Measurements from ENCODE around the gene CARMIL3.

Gene CARMIL3

DNA sequence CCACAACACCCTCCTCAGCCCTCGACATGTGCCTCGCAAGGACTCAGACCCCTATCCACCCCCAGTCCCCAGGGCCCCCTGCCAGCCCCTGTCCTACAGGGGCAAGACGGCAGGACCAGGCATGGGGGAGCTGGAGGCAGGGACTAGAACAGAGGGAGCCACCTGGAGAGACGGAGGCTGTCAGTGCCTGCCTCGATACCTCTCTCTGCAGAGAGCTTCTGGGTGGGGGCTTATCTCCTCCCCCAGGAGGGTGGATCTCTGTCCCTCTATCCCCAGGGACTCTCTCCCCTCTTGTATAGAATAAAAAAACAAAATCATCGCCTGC, 17.6 kb downstream of the CARMIL3 start:
- no peak for DNase-seq (ENCODE audit: low read depth)
- TF ChIP-seq, protein P1, sequence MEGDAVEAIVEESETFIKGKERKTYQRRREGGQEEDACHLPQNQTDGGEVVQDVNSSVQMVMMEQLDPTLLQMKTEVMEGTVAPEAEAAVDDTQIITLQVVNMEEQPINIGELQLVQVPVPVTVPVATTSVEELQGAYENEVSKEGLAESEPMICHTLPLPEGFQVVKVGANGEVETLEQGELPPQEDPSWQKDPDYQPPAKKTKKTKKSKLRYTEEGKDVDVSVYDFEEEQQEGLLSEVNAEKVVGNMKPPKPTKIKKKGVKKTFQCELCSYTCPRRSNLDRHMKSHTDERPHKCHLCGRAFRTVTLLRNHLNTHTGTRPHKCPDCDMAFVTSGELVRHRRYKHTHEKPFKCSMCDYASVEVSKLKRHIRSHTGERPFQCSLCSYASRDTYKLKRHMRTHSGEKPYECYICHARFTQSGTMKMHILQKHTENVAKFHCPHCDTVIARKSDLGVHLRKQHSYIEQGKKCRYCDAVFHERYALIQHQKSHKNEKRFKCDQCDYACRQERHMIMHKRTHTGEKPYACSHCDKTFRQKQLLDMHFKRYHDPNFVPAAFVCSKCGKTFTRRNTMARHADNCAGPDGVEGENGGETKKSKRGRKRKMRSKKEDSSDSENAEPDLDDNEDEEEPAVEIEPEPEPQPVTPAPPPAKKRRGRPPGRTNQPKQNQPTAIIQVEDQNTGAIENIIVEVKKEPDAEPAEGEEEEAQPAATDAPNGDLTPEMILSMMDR (IDR thresholded peaks at IDR 0.05; ENCODE audit: low read length, missing control alignments) = no peak
- no peak overlapping the region for H3K4me3 ChIP-seq (replicated peaks; ENCODE audit: low read depth, low read length)

DNA sequence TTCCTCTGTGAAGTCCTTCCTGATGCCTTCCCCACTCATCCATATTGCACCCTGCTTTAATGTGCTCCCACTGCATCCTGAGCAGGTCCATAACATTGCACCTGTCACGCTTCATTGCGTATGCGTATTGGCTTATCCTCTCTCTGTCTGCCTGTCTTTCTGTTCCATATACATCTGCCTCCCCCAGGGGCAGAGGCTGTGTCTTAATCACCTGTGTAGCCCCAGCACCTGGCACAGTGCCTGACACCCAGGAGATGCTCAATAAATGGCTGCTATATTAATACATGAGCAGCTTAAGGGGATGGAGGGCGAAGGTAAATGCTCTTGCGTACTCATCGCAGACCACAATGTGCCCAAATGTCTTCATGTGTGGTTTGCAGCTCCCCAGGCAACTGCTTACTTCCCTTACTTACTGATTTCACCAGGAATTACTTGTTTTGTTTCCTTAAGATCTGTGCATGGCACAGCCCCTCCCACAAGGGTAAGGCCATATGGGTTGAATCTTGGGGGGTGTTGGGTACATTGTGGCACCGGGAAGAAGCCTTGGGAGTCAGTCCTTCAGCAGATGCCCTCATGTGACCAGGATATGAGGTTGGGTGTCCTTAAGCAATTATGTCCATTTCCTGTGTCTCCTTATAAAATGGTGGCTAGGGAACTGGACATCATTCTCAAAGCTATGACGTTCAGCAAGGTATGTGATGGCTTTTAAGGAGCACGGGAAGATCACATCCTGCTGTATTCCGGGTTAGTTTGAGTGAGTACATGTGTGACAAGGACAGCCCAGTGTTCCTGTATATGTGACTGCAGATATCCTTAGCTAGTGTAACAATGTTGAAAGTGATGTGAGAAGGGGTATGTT, 18.7 kb downstream of the CARMIL3 start:
- DNase-seq (ENCODE audit: low read depth) = no peak
- H3K4me3 ChIP-seq (replicated peaks; ENCODE audit: low read depth, low read length) = no peak overlapping the region
- TF ChIP-seq, protein P1 (IDR thresholded peaks at IDR 0.05; ENCODE audit: low read length, missing control alignments) = no peak

DNA sequence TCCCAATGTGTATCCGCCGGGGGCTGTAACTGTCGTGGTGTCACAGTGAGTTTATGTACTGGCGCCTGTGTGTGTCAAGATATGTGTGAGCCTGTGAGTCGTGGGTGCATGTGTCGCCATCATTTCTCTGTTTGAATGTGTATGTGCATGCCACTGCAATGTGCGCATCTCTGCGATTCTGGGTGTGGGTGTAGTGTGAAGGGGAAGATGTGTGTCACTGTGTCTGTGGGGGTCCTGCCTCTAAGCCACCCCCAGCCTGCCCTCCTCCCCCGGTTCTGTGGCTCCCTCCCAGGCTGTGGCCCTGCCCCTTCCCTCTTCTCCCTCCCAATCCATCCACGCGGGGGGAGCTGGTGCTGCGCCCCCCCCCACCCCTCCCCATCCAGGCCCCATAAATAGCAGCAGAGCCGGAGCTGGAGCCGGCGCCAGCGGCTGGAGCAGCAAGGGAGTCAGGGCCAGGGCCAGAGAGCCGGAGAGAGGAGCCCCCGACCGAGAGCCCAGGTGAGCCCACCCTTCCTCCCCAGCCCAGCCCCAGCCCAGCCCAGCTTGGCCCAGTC, 19.4 kb downstream of the CARMIL3 start, which contains the start of gene CPNE6:
Gene CPNE6 (plus strand): TSS at position 419 of the 554 bp plus-strand sequence. CDS start 1,375 bp downstream, outside the sequence.
- DNase-seq (ENCODE audit: low read depth) = no peak
- TF ChIP-seq, protein P1 (IDR thresholded peaks at IDR 0.05; ENCODE audit: low read length, missing control alignments) = no peak

DNA sequence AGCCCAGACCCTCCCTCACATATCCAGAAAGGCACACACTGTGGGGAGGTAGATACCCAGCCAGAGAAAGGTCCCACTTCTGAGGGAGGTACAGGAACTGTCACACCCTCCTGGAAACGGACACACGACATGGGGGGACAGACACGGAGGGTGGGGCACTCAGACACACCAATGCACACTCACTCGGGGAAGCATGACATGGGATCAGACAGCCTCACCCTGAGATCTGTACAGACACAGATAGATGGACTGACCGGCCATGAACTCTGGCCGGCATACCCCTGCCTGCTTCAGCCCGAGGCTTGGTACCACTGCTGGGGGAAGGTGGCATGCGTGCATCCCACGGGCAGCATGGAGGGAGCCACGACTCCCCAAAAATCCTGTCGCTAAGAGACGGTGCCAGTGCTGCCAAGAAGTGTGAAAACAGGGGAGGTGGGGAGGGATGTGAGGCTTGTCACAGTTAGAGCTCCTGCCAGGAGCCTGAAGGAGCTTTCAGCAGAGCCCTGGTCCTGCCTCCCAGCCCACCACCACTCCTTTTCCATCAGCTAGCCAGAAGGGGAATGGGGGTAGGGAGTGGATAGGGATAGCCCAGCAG, 20.1 kb downstream of the CARMIL3 start:
- DNase-seq (ENCODE audit: low read depth) = no peak
- H3K4me3 ChIP-seq (replicated peaks; ENCODE audit: low read depth, low read length) = no peak overlapping the region
- TF ChIP-seq, protein P1 (IDR thresholded peaks at IDR 0.05; ENCODE audit: low read length, missing control alignments) = no peak

More for the DNA sequence above, 19.4 kb downstream of the CARMIL3 start, which contains the start of gene CPNE6:
- no peak within 1 kb of the TSS for H3K4me3 ChIP-seq (replicated peaks; ENCODE audit: low read depth, low read length)

DNA sequence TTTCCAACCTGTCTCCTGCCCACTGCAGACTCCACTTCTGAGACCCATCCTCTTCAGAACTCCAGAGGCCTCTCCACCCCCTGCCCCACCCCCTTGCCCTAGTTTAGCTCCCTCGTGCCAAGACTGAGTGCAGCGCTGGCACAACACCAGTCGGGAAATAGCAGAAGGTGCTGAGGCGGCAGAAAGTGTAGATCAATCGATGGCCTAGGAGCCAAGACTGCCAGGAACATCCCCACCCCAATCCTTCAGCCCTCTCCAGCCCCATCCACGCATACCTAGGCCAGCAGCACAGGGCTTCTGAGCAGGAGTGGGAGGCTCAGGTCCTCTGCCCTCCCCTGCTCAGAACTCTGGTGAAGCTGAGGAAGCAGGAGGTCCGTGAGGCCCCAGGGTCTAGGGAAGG, 20.6 kb downstream of the CARMIL3 start:
- DNase-seq (ENCODE audit: low read depth) = no peak
- TF ChIP-seq, protein P1 (IDR thresholded peaks at IDR 0.05; ENCODE audit: low read length, missing control alignments) = no peak
- no peak overlapping the region for H3K4me3 ChIP-seq (replicated peaks; ENCODE audit: low read depth, low read length)

DNA sequence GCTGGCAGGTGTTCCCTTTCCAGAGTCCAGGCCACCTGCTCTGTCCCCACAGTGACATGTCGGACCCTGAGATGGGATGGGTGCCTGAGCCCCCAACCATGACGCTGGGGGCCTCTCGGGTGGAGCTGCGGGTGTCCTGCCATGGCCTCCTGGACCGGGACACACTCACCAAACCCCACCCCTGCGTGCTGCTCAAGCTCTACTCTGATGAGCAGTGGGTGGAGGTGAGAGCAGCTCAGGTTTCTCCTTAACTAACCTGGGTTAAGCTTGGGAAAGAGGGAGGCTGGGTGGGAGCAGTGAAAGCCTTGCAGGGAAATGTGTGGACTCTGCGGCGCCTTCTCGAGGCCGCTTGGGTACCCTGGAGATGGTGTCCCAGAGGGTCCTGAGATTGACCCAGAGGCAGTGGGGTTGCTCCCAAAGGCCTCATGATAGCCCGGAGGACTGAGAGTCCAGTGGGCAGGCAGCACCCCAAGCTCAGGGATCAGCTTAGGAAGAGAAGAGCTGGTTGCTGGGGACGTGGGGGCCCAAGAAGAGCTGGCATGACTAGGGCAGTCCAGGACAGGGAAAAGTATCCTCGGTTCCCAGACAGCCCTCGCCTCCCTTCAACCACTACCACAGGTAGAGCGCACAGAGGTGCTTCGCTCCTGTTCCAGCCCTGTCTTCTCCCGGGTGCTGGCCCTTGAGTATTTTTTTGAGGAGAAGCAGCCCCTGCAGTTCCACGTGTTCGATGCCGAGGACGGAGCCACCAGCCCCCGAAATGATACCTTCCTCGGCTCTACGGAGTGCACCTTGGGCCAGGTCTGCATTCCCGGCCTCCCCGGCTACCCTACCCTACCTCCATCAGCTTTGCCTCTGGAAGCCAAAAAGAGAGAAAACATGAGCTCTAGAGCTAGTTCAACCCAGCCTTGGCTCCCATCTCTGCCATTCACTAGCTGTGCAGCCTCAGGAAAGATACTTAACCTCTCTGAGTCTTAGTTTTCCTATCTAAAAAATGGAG, 21.4 kb downstream of the CARMIL3 start:
- H3K4me3 ChIP-seq (replicated peaks; ENCODE audit: low read depth, low read length) = no peak overlapping the region
- DNase-seq (ENCODE audit: low read depth) = no peak
- TF ChIP-seq, protein P1 (IDR thresholded peaks at IDR 0.05; ENCODE audit: low read length, missing control alignments) = no peak
